ENCODE measurements around the gene JAKMIP1. TPM values are rescaled to one million over a fixed set of nuclear protein-coding genes. Genes with fewer than 3 reads are reported as not detected.

JAKMIP1 gene
- total RNA-seq, 1 donor from 2014 or later = 0.64 TPM

DNA sequence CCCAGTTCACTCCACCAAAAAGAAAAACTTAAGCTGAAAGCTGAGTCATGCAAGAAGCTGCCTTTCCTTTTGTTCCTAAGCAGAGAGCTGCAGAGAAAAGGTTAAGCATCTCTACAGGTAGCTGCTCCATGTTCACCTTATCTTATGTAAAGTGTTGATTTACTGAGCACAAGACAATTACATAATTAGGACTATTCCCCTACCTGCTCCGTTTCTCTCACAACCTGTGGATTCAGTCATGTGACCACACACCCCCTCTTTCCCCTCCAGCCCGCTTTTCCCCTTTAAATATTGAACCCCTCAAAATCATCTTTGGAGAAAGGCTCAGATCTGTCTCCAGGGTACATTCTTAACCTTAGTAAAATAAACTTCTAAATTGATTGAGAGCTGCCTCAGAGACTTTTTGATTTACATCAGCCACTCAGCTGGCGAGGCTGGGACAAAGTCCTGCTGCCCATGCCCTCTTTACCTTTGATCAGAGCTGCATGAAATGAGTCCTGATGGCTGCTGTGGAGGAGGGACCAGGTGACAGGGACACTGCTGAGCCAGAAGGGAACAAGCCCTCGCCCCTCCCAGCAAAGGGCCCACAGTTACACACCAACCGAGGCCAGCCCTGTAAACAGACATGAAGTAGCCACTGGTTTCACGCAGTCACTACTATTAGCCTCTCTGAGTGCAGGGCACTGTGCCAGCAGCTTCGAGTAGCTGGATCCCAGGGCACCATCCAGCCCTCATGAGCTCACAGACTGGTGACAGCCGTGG is 128.2 kb downstream of the JAKMIP1 start:
- Histone ChIP-seq H3K9me3 (no peaks in the 10 kb centered on the region), H3K27me3 (peaks cover 4% of the 10 kb centered on the region), H3K4me3 (no peak overlapping the region), H3K36me3 (no peaks in the 10 kb centered on the region), H3K27ac (no peak overlapping the region), H3K4me1 (no peaks in the 10 kb centered on the region)
- DNase-seq (peak; percentile 74), ATAC-seq (peak; percentile 54)
- intact Hi-C loops (cut with DNase I) = no loop called here
- TF ChIP-seq, protein P1, sequence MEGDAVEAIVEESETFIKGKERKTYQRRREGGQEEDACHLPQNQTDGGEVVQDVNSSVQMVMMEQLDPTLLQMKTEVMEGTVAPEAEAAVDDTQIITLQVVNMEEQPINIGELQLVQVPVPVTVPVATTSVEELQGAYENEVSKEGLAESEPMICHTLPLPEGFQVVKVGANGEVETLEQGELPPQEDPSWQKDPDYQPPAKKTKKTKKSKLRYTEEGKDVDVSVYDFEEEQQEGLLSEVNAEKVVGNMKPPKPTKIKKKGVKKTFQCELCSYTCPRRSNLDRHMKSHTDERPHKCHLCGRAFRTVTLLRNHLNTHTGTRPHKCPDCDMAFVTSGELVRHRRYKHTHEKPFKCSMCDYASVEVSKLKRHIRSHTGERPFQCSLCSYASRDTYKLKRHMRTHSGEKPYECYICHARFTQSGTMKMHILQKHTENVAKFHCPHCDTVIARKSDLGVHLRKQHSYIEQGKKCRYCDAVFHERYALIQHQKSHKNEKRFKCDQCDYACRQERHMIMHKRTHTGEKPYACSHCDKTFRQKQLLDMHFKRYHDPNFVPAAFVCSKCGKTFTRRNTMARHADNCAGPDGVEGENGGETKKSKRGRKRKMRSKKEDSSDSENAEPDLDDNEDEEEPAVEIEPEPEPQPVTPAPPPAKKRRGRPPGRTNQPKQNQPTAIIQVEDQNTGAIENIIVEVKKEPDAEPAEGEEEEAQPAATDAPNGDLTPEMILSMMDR (IDR thresholded peaks at IDR 0.05) = no peak

DNA sequence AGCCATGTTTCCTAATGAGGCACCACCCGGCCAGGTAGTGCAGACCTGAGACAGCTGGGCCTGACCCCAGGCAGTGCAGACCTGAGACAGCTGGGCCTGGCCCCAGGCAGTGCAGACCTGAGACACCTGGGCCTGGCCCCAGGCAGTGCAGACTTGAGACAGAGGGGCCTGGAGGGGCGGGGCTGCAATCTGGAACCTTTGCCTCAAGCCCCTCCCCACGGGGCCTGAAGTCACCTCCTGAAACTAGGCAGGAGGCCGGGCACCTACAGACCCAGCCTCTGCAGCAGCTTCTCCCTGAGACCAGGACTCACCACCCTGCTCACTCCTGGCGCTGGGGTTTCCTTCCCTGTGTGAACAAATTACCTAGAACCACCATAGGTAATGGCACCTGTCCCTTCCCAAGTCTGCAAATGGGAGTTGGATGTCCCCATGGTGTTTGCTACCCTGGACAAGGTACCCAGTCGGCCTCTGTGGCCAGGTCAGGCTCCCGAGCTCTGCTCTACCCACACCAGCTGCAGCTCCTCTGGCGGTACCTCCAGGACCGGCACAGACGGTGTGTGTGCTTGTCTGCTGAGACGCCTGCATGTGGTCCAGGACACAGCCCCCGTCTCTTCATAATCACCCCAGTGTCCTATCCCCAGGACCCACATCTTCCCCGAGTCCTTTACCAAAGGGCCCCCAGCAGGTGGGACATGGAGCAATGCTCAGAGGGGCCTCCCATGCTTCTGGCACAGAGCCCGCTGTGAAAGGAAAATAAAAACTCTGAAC is 129.0 kb downstream of the JAKMIP1 start:
- ATAC-seq (no peak), DNase-seq (no peak)
- no peaks in the 10 kb centered on the region for H3K9me3 ChIP-seq
- no peaks in the 10 kb centered on the region for H3K36me3 ChIP-seq
- peaks cover 4% of the 10 kb centered on the region for H3K27me3 ChIP-seq
- TF ChIP-seq, protein P1 (IDR thresholded peaks at IDR 0.05) = no peak
- H3K4me3 ChIP-seq = no peak overlapping the region
- intact Hi-C loops (cut with DNase I) = no loop called here
- no peaks in the 10 kb centered on the region for H3K4me1 ChIP-seq
- H3K27ac ChIP-seq = no peak overlapping the region

DNA sequence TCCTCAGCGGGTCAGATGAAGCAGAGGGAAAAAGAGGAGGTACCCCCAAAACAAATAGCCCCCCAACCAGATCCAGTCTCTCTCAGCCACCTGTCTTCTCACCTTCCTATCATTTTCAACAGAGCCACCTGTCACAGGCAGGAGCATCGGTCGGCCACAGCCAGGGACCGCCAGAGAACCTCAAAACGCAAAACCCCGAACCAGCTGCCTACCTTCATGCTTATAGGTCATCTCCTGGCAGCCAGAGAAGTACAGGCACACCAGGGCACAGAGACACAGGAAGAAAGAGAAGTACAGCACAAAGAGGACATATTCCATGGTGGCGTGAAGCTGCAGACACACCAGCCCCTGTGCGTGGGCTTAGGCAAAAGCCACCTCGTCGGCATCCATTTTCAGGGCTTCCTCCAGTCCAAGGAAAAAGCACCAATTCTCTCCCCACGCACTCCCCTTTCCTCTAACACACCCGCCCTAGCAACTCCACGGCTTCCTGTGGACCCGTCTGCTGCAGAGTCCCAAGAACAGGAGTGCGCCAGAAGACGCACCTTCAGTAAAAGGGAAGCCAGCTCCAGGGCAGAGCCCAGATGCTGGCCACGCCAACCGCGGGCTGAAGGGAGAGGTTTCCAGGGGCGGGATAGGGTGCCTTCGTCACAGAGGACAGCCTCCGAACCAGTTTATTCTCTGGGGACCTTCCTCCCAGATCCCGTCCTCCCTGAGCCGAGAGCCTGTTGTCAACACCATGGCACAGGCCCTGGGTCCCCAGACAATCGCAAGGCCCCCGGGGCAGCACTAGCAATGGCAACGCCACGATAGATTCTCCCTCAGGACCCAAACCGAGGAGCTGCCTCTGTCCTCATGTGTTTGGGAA is 130.3 kb downstream of the JAKMIP1 start:
- intact Hi-C loops (cut with DNase I) = no loop called here
- no peaks in the 10 kb centered on the region for H3K4me1 ChIP-seq
- ATAC-seq (no peak), DNase-seq (no peak)
- H3K27ac ChIP-seq = no peak overlapping the region
- H3K27me3 ChIP-seq = peaks cover 4% of the 10 kb centered on the region
- TF ChIP-seq, protein P1 (IDR thresholded peaks at IDR 0.05) = no peak
- H3K4me3 ChIP-seq = no peak overlapping the region
- H3K36me3 ChIP-seq = no peaks in the 10 kb centered on the region
- H3K9me3 ChIP-seq = no peaks in the 10 kb centered on the region

DNA sequence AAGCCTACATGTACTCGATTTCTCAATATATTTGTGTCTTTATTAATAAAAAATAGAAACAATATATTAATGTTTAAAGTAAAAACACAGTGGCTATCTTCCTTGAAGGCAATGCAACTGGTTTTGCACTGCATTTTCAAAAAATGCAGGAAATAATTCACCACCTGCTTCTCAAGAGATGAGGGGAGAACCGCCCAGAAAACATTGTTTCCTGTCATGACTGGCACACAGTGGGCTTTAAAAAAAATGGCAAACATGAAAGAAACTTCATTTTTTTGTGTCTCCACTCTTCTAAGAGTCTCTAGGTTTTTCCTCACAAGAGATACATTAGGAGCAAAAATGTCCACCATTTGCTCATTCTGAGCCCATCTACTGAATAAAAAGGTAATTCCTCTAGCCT is 131.4 kb downstream of the JAKMIP1 start:
- Histone ChIP-seq H3K27ac (no peak overlapping the region), H3K27me3 (peaks cover 4% of the 10 kb centered on the region), H3K9me3 (no peaks in the 10 kb centered on the region), H3K4me1 (no peaks in the 10 kb centered on the region), H3K4me3 (no peak overlapping the region), H3K36me3 (no peaks in the 10 kb centered on the region)
- TF ChIP-seq, protein P1 (IDR thresholded peaks at IDR 0.05) = no peak
- intact Hi-C loops (cut with DNase I) = no loop called here
- ATAC-seq (no peak), DNase-seq (no peak)

DNA sequence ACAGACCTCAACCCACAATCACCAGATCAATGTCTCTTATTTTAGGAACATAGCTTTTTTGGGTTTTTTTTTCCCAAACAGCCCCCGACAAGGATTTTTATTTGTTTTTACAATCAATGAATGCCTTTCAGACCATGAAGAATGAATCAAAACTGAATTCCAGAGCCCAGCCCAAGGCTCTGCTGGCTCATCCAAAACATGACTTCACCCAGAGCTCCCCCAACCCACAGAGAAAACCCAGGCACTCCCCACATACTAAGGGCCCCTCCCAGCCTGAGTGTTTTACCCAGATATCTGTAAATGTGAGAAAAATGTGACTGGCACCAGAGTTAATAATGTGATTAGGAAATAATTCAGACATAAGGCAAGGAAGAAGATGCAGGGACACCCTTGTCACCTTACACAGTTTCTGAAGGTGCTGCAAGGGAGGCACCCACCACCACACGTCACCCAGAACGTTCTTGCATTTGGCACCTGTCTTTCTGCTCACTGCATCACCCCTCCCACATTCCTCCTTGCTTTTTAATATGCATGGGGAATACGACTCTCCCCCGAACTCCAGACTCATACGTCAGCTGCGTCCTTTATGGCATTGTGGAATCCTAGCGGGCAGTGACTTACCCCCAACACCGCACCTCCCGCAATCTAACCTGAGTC is 134.3 kb downstream of the JAKMIP1 start:
- intact Hi-C loops (cut with DNase I) = no loop called here
- Histone ChIP-seq H3K4me3 (no peak overlapping the region), H3K4me1 (no peaks in the 10 kb centered on the region), H3K9me3 (no peaks in the 10 kb centered on the region), H3K36me3 (no peaks in the 10 kb centered on the region), H3K27me3 (peaks cover 4% of the 10 kb centered on the region), H3K27ac (no peak overlapping the region)
- ATAC-seq = no peak
- no peak for DNase-seq
- TF ChIP-seq, protein P1 (IDR thresholded peaks at IDR 0.05) = no peak
